HG03139 (cell line): ENCODE measurements around the gene NUDT3.

Experiments
- ATAC-seq: cut with Tn5 transposase; IDR thresholded peaks from one replicate; pipeline ENCODE4 v1.9.1; 2021; ENCODE audit not compliant: unreplicated experiment

The NUDT3 gene

GRCh38 chr6:34230653-34231371 lies 161.7 kb downstream of the NUDT3 start:
- no peak for ATAC-seq

GRCh38 chr6:34229877-34230276 lies 162.6 kb downstream of the NUDT3 start:
- no peak for ATAC-seq
